Transverse colon (tissue), 4 donors: ENCODE measurements around the gene ANAPC5. TPM values are rescaled to one million over a fixed set of nuclear protein-coding genes. Genes with fewer than 3 reads are reported as not detected.
"Not testable (repeated sequence)": the region's sequence is repeated elsewhere in the genome, so short reads cannot be mapped to it uniquely, and the experiment has no call there.

Source experiments
- DNase-seq: peaks from one replicate; pipeline ENCODE4 v3.0.0-alpha.2; 2019
- H3K27ac ChIP-seq, 4 donors: fragments of 200-600 bp; sonication (generic); 2 replicates each; pipeline ENCODE4 v1.5.1; 2016 to 2018; ENCODE audit warnings: inconsistent platforms in 4 of 4
- H3K27me3 ChIP-seq: fragments of 200-600 bp; sonication (generic); 2 replicates; pipeline ENCODE4 v1.5.1; 2017; ENCODE audit warnings: inconsistent platforms
- H3K36me3 ChIP-seq, 4 donors: fragments of 200-600 bp; sonication (generic); 2 replicates each; pipeline ENCODE4 v1.5.1; 2017 to 2019; ENCODE audit warnings: inconsistent platforms in 4 of 4
- H3K4me1 ChIP-seq, 4 donors: fragments of 200-600 bp; sonication (generic); 2 replicates each; pipeline ENCODE4 v1.5.1; 2017 to 2020; ENCODE audit warnings: inconsistent platforms in 4 of 4
- H3K4me3 ChIP-seq, 4 donors: fragments of 200-600 bp; sonication (generic); 1 replicate in 1 of 4; 2 replicates in 3 of 4; pipeline versions ENCODE4 v1.5.1 to v1.6.1; 2017 to 2019; ENCODE audit warnings: inconsistent platforms in 4 of 4
- H3K9me3 ChIP-seq, 2 donors: fragments of 200-600 bp; sonication (generic); 2 replicates each; pipeline ENCODE4 v1.5.1; 2017 to 2019; ENCODE audit warnings: inconsistent platforms in 2 of 2
- EP300 ChIP-seq: sonication (generic); formaldehyde crosslinking; IDR thresholded peaks from one replicate; pipeline ENCODE4 v1.6.1; 2017; ENCODE audit warnings: antibody characterized with exemption, low read depth
- POLR2A ChIP-seq: fragments of 450-650 bp; IDR thresholded peaks from one replicate; pipeline ENCODE4 v1.6.1; 2016; ENCODE audit warnings: antibody characterized with exemption, mild to moderate bottlenecking, moderate library complexity
- POLR2AphosphoS5 ChIP-seq, 3 donors: sonication (generic); formaldehyde crosslinking; IDR thresholded peaks; one replicate each; pipeline ENCODE4 v1.6.1; 2016; ENCODE audit warnings: antibody characterized with exemption in 3 of 3
- WGBS, 2 donors: methylation state at CpG; one replicate each; pipeline ENCODE4 v1.1.5; 2018; ENCODE audit warnings: low coverage in 1 of 2; 5-methylcytosine and 5-hydroxymethylcytosine counted together
- in situ Hi-C, 4 donors: fragments of 200-750 bp; cut with MboI; loops; one replicate each; pipeline versions ENCODE4 v1.15.0 to v1.15.1; 2017; ENCODE audit warnings: low sequenced_read_pairs in 3 of 4, low pct_ligation_motif_present in 1 of 4, low pct_unique_long_range_greater_than_20kb in 1 of 4
- intact Hi-C: fragments of 100-400 bp; cut with DNase I; formaldehyde crosslinking; loops from one replicate; pipeline ENCODE4 v1.15.1; 2023; ENCODE audit warnings: low total_unique reads
- total RNA-seq, 4 donors: library from RNA; depleted of rRNA; stranded (reverse); fragments of >200 nt; gene quantifications; one replicate each; pipeline ENCODE4 v1.1.0, GENCODE V29; 2016
- TF ChIP-seq, protein P1 (sequence below), 5 experiments: fragments of 200-600 bp in 3 of 5; fragments of 450-650 bp in 2 of 5; sonication (generic) in 3 of 5; IDR thresholded peaks; 1 replicate in 2 of 5; 2 replicates in 3 of 5; pipeline ENCODE4 v1.5.1; 2016 to 2017; ENCODE audit warnings: antibody characterized with exemption in 5 of 5, inconsistent platforms in 3 of 5, mild to moderate bottlenecking in 2 of 5, moderate library complexity in 1 of 5

The ANAPC5 gene
- total RNA-seq, 4 donors from 2014 or later, result 101 to 184 (median 129) TPM

GRCh38 chr12:121378736-121379135 is 26.5 kb upstream of the ANAPC5 start:
- TF ChIP-seq, protein P1, sequence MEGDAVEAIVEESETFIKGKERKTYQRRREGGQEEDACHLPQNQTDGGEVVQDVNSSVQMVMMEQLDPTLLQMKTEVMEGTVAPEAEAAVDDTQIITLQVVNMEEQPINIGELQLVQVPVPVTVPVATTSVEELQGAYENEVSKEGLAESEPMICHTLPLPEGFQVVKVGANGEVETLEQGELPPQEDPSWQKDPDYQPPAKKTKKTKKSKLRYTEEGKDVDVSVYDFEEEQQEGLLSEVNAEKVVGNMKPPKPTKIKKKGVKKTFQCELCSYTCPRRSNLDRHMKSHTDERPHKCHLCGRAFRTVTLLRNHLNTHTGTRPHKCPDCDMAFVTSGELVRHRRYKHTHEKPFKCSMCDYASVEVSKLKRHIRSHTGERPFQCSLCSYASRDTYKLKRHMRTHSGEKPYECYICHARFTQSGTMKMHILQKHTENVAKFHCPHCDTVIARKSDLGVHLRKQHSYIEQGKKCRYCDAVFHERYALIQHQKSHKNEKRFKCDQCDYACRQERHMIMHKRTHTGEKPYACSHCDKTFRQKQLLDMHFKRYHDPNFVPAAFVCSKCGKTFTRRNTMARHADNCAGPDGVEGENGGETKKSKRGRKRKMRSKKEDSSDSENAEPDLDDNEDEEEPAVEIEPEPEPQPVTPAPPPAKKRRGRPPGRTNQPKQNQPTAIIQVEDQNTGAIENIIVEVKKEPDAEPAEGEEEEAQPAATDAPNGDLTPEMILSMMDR (IDR thresholded peaks at IDR 0.05), result no peak
- TF ChIP-seq EP300, result no peak
- TF ChIP-seq POLR2AphosphoS5 (IDR thresholded peaks at IDR 0.05), result no peak
- TF ChIP-seq POLR2A, result no peak
- Histone ChIP-seq H3K4me3 (no peak overlapping the region), H3K9me3 (no peaks in the 10 kb centered on the region), H3K27me3 (no peaks in the 10 kb centered on the region), H3K36me3 (no peaks in the 10 kb centered on the region), H3K4me1 (peaks cover 0 to 7% (median 0%) of the 10 kb centered on the region in 4 donors), H3K27ac (no peak overlapping the region)
- intact Hi-C loops (no loop called here), in situ Hi-C loops (no loop called here)
- 73 to 74% methylated on average over 4 to 5 of the region's 5 CpGs for WGBS, 2 donors
- DNase-seq, result no peak

DNA sequence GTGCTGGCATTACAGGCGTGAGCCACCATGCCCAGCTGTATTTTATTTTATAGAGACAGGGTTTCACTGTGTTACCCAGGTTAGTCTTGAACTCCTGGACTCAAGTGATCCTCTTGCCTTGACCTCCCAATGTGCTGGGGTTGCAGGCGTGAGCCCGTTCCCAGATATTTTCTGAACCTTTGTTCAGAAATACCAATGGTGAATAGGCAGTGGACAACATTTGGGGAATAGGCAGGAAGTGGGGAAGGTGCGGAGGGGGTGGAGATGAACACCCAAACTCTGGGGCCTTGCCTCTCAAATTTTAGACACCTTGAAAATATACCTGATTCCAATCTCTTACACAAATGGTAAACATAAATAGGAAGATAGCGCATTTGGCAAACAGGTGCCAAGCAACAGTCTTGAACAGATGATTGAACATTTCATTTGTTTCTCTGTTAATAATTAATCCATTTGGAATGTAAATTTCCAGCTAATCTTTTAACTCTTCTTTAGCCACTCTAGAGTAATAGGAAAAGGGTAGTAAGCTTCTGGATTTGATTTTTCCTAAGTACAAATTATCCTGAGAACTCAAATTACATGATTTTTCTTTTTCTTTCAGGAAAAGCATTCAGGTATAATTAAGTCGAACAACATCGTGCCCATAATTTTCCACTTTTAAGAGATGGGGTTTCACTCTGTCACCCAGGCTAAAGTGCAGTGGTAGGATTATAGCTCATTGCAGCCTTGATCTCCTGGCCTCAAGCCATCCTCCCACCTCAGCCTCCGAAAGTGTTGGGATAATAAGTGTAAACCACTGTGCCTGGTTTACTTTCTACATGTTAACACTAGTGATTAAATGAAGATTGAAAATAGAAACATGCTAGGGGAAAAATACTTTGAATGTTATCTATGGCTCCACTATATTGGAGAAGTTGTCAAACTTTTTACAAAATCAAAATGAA is 24.8 kb upstream of the ANAPC5 start:
- Histone ChIP-seq H3K27me3 (no peaks in the 10 kb centered on the region), H3K4me1 (peaks cover 0 to 7% (median 0%) of the 10 kb centered on the region in 4 donors), H3K9me3 (no peaks in the 10 kb centered on the region), H3K36me3 (no peaks in the 10 kb centered on the region), H3K4me3 (no peak overlapping the region), H3K27ac (no peak overlapping the region)
- DNase-seq, result no peak
- in situ Hi-C loops (no loop called here), intact Hi-C loops (no loop called here)
- TF ChIP-seq EP300 (no peak), POLR2A (no peak), POLR2AphosphoS5 (IDR thresholded peaks at IDR 0.05) (no peak)
- TF ChIP-seq, protein P1 (IDR thresholded peaks at IDR 0.05), result no peak
- 58 to 66% methylated on average over 4 to 8 of the region's 8 CpGs for WGBS, 2 donors

DNA sequence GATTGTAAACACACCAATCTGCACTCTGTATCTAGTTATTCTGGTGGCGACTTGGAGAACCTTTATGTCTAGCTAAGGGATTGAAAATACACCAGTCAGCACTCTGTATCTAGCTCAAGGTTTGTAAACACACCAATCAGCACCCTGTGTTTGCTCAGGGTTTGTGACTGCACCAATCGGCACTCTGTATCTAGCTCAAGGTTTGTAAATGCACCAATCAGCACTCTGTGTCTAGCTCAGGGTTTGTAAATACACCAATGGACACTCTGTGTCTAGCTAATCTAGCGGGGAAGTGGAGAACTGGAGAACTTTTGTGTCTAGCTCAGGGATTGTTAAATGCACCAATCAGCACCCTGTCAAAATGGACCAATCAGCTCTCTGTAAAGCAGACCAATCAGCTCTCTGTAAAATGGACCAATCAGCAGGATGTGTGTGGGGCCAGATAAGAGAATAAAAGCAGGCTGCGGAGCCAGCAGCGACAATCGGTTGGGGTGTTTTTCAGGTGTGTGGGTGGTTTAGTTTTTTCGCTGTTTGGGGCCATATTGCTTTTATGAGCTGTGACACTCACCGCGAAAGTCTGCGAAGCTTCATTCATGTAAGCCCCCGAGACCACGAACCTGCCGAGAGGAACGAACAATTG is 22.9 kb upstream of the ANAPC5 start:
- H3K9me3 ChIP-seq, H3K4me3 ChIP-seq, H3K36me3 ChIP-seq, H3K4me1 ChIP-seq, H3K27me3 ChIP-seq, H3K27ac ChIP-seq, DNase-seq, in situ Hi-C loops, intact Hi-C loops: not testable (repeated sequence)
- 83 to 90% methylated on average over 3 to 14 of the region's 14 CpGs for WGBS, 2 donors

DNA sequence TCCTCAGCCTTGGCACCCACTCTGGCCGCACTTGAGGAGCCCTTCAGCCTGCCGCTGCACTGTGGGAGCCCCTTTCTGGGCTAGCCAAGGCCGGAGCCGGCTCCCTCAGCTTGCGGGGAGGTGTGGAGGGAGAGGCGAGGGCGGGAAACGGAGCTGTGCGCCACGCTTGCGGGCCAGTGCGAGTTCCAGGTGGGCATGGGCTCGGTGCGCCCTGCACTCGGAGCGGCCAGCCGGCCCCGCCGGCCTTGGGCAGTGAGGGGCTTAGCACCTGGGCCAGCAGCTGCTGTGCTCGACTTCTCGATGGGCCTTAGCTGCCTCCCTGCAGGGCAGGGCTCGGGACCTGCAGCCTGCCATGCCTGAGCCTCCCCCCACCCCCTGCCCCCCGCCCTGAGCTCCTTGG is 22.1 kb upstream of the ANAPC5 start:
- H3K4me1 ChIP-seq, H3K4me3 ChIP-seq, H3K27me3 ChIP-seq, in situ Hi-C loops, H3K36me3 ChIP-seq, intact Hi-C loops, H3K27ac ChIP-seq, DNase-seq, H3K9me3 ChIP-seq: not testable (repeated sequence)
- 93 to 100% methylated on average over 1 to 12 of the region's 23 CpGs for WGBS, 2 donors

DNA sequence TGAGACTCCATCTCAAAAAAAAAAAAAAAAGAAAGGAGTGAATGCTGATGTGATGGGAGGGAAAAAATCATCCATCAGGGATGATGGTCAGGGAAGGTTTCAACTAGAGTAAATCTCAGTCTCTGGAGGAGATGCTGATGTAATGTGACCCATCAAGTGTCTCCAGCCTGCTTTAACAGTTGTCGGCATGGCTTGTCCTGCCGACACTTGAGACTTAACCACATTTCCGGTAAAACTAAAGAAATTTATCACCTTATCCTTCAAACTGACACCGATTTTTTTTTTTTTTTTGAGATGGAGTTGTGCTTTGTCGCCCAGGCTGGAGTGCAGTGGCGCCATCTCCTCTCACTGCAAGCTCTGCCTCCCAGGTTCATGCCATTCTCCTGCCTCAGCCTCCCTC is 21.5 kb upstream of the ANAPC5 start:
- in situ Hi-C loops, result no loop called here
- DNase-seq, result no peak

More for the DNA sequence above, 21.5 kb upstream of the ANAPC5 start:
- intact Hi-C loops, result no loop called here
- WGBS, 2 donors, result 84 to 89% methylated on average over 5 to 6 of the region's 6 CpGs
- peaks cover 0 to 7% (median 0%) of the 10 kb centered on the region in 4 donors for H3K4me1 ChIP-seq
- H3K4me3 ChIP-seq, result no peak overlapping the region
- no peak overlapping the region for H3K27ac ChIP-seq
- no peaks in the 10 kb centered on the region for H3K36me3 ChIP-seq
- H3K27me3 ChIP-seq, result no peaks in the 10 kb centered on the region
- TF ChIP-seq, protein P1 (IDR thresholded peaks at IDR 0.05), result no peak
- TF ChIP-seq POLR2AphosphoS5 (IDR thresholded peaks at IDR 0.05) (no peak), POLR2A (no peak), EP300 (no peak)
- H3K9me3 ChIP-seq, result no peaks in the 10 kb centered on the region
